HepG2 (cell line): ENCODE results near the gene COL9A3. TPM values are rescaled to one million over a fixed set of nuclear protein-coding genes. Genes with fewer than 3 reads are reported as not detected.

Experiments used
- ATF5 ChIP-seq: sonication (generic); formaldehyde crosslinking; IDR thresholded peaks from 2 replicates; pipeline ENCODE4 v1.4.0; 2020; ENCODE audit warnings: mild to moderate bottlenecking, low read depth, missing genetic modification reagents
- FLYWCH1 ChIP-seq: sonication (generic); formaldehyde crosslinking; IDR thresholded peaks from 2 replicates; pipeline ENCODE4 v1.8.1; 2023; ENCODE audit warnings: mild to moderate bottlenecking, missing genetic modification reagents
- GFI1 ChIP-seq: sonication (generic); formaldehyde crosslinking; IDR thresholded peaks from 2 replicates; pipeline ENCODE4 v1.5.0; 2020; ENCODE audit warnings: missing genetic modification reagents, mild to moderate bottlenecking, borderline replicate concordance
- NCOA2 ChIP-seq: sonication (generic); formaldehyde crosslinking; IDR thresholded peaks from 2 replicates; pipeline ENCODE4 v1.8.0; 2022; ENCODE audit warnings: inconsistent platforms
- NFYC ChIP-seq: IDR thresholded peaks from 2 replicates; pipeline ENCODE4 v1.6.1; 2016; ENCODE audit warnings: missing genetic modification reagents, missing compliant biosample characterization
- NR2C2 ChIP-seq: sonication (generic); formaldehyde crosslinking; IDR thresholded peaks from 2 replicates; pipeline ENCODE4 v1.4.0; 2020; ENCODE audit warnings: missing genetic modification reagents, mild to moderate bottlenecking, moderate library complexity, borderline replicate concordance
- RARA ChIP-seq: IDR thresholded peaks from 2 replicates; pipeline ENCODE4 v1.6.1; 2016; ENCODE audit warnings: missing genetic modification reagents, missing compliant biosample characterization
- YEATS2 ChIP-seq: sonication (generic); formaldehyde crosslinking; IDR thresholded peaks from 2 replicates; pipeline ENCODE4 v1.4.0; 2020; ENCODE audit warnings: missing genetic modification reagents, borderline replicate concordance
- ZNF263 ChIP-seq: sonication (generic); formaldehyde crosslinking; IDR thresholded peaks from 2 replicates; pipeline ENCODE4 v1.4.0; 2020; ENCODE audit warnings: missing genetic modification reagents
- ZNF329 ChIP-seq: sonication (generic); formaldehyde crosslinking; IDR thresholded peaks from 2 replicates; pipeline ENCODE4 v1.9.0; 2021; ENCODE audit warnings: low read depth, mild to moderate bottlenecking, missing genetic modification reagents
- ZNF44 ChIP-seq: sonication (generic); formaldehyde crosslinking; IDR thresholded peaks from 2 replicates; pipeline ENCODE4 v1.5.1; 2020; ENCODE audit warnings: mild to moderate bottlenecking, missing genetic modification reagents
- ZNF724P ChIP-seq: sonication (generic); formaldehyde crosslinking; IDR thresholded peaks from 2 replicates; pipeline ENCODE4 v1.8.0; 2022; ENCODE audit warnings: missing genetic modification reagents, borderline replicate concordance
- polyA plus RNA-seq, 8 experiments: library from polyadenylated mRNA; depleted of rRNA in 3 of 8; stranded (reverse) in 7 of 8; unstranded in 1 of 8; fragments of >200 nt; fragmentation: Illumina TruSeq in 4 of 8; extraction: Trizol in 4 of 8; gene quantifications; 2 replicates each; pipeline versions ENCODE4 v1.2.1 to v1.2.3, GENCODE V29; 2011 to 2016; ENCODE audit warnings: low read depth in 4 of 8, missing spikeins in 1 of 8, mixed read lengths in 1 of 8; ENCODE audit not compliant: insufficient read depth in 1 of 8
- total RNA-seq, 5 experiments: library from RNA; depleted of rRNA; stranded (reverse); fragments of >200 nt; fragmentation: Illumina TruSeq; extraction: Trizol; gene quantifications; 2 replicates each; pipeline ENCODE4 v1.2.3, GENCODE V29; 2016; ENCODE audit warnings: low read depth in 1 of 5
- TF ChIP-seq, protein P1 (sequence below): sonication (generic); formaldehyde crosslinking; IDR thresholded peaks from 2 replicates; pipeline ENCODE4 v1.9.0; 2021; ENCODE audit warnings: missing genetic modification reagents, mild to moderate bottlenecking, borderline replicate concordance
- TF ChIP-seq, protein P2 (sequence below): sonication (generic); formaldehyde crosslinking; IDR thresholded peaks from 2 replicates; pipeline ENCODE4 v1.4.0; 2020; ENCODE audit warnings: missing genetic modification reagents
- TF ChIP-seq, protein P3 (sequence below): sonication (generic); formaldehyde crosslinking; conservative IDR thresholded peaks from 2 replicates; pipeline ENCODE4 v1.8.0; 2022; ENCODE audit warnings: missing genetic modification reagents
- TF ChIP-seq, protein P4 (sequence below): sonication (generic); formaldehyde crosslinking; IDR thresholded peaks from 2 replicates; pipeline ENCODE4 v1.9.0; 2022; ENCODE audit warnings: low read depth, missing genetic modification reagents

Gene COL9A3
- total and polyA plus RNA-seq, 2 of the 13 experiments (the other 11 are each of a cell fraction or from before 2014, with no cell fraction given): 155 to 204 TPM

- TF ChIP-seq, protein P1, sequence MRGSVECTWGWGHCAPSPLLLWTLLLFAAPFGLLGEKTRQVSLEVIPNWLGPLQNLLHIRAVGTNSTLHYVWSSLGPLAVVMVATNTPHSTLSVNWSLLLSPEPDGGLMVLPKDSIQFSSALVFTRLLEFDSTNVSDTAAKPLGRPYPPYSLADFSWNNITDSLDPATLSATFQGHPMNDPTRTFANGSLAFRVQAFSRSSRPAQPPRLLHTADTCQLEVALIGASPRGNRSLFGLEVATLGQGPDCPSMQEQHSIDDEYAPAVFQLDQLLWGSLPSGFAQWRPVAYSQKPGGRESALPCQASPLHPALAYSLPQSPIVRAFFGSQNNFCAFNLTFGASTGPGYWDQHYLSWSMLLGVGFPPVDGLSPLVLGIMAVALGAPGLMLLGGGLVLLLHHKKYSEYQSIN (CRISPR knock-in tag): no peak
- TF ChIP-seq NR2C2 (no peak), ATF5 (CRISPR knock-in tag) (no peak), ZNF329 (CRISPR knock-in tag) (no peak), ZNF263 (CRISPR knock-in tag) (0 out of 2 replicates have a peak, but pooled peaks have one; percentile 6), NCOA2 (CRISPR knock-in tag) (no peak), GFI1 (CRISPR knock-in tag) (no peak; the same call in 1 of the 2 replicates), ZNF724P (CRISPR knock-in tag) (0 out of 2 replicates have a peak, but pooled peaks have one; percentile 31), RARA (peak; percentile 26; the same call in 1 of the 2 replicates), YEATS2 (no peak), ZNF44 (CRISPR knock-in tag) (peak; percentile 18; the same call in 1 of the 2 replicates), NFYC (CRISPR knock-in tag) (no peak), FLYWCH1 (CRISPR knock-in tag) (no peak)
- TF ChIP-seq, protein P2, sequence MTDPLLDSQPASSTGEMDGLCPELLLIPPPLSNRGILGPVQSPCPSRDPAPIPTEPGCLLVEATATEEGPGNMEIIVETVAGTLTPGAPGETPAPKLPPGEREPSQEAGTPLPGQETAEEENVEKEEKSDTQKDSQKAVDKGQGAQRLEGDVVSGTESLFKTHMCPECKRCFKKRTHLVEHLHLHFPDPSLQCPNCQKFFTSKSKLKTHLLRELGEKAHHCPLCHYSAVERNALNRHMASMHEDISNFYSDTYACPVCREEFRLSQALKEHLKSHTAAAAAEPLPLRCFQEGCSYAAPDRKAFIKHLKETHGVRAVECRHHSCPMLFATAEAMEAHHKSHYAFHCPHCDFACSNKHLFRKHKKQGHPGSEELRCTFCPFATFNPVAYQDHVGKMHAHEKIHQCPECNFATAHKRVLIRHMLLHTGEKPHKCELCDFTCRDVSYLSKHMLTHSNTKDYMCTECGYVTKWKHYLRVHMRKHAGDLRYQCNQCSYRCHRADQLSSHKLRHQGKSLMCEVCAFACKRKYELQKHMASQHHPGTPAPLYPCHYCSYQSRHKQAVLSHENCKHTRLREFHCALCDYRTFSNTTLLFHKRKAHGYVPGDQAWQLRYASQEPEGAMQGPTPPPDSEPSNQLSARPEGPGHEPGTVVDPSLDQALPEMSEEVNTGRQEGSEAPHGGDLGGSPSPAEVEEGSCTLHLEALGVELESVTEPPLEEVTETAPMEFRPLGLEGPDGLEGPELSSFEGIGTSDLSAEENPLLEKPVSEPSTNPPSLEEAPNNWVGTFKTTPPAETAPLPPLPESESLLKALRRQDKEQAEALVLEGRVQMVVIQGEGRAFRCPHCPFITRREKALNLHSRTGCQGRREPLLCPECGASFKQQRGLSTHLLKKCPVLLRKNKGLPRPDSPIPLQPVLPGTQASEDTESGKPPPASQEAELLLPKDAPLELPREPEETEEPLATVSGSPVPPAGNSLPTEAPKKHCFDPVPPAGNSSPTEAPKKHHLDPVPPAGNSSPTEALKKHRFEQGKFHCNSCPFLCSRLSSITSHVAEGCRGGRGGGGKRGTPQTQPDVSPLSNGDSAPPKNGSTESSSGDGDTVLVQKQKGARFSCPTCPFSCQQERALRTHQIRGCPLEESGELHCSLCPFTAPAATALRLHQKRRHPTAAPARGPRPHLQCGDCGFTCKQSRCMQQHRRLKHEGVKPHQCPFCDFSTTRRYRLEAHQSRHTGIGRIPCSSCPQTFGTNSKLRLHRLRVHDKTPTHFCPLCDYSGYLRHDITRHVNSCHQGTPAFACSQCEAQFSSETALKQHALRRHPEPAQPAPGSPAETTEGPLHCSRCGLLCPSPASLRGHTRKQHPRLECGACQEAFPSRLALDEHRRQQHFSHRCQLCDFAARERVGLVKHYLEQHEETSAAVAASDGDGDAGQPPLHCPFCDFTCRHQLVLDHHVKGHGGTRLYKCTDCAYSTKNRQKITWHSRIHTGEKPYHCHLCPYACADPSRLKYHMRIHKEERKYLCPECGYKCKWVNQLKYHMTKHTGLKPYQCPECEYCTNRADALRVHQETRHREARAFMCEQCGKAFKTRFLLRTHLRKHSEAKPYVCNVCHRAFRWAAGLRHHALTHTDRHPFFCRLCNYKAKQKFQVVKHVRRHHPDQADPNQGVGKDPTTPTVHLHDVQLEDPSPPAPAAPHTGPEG: no peak
- TF ChIP-seq, protein P3, sequence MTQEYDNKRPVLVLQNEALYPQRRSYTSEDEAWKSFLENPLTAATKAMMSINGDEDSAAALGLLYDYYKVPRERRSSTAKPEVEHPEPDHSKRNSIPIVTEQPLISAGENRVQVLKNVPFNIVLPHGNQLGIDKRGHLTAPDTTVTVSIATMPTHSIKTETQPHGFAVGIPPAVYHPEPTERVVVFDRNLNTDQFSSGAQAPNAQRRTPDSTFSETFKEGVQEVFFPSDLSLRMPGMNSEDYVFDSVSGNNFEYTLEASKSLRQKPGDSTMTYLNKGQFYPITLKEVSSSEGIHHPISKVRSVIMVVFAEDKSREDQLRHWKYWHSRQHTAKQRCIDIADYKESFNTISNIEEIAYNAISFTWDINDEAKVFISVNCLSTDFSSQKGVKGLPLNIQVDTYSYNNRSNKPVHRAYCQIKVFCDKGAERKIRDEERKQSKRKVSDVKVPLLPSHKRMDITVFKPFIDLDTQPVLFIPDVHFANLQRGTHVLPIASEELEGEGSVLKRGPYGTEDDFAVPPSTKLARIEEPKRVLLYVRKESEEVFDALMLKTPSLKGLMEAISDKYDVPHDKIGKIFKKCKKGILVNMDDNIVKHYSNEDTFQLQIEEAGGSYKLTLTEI: no peak
- TF ChIP-seq, protein P4, sequence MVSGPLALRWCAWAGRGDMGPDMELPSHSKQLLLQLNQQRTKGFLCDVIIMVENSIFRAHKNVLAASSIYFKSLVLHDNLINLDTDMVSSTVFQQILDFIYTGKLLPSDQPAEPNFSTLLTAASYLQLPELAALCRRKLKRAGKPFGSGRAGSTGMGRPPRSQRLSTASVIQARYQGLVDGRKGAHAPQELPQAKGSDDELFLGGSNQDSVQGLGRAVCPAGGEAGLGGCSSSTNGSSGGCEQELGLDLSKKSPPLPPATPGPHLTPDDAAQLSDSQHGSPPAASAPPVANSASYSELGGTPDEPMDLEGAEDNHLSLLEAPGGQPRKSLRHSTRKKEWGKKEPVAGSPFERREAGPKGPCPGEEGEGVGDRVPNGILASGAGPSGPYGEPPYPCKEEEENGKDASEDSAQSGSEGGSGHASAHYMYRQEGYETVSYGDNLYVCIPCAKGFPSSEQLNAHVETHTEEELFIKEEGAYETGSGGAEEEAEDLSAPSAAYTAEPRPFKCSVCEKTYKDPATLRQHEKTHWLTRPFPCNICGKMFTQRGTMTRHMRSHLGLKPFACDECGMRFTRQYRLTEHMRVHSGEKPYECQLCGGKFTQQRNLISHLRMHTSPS (CRISPR knock-in tag): no peak
Measured at GRCh38 chr20:62872184-62872847, 55.5 kb downstream of the COL9A3 start (continued).
